Dermis blood vessel endothelial cell (primary cell): ENCODE measurements around the gene CARD9. TPM values are rescaled to one million over a fixed set of nuclear protein-coding genes. Genes with fewer than 3 reads are reported as not detected.
A peak's percentile ranks its signal among the peaks of the same experiment; 100 is the strongest.
"Not testable (repeated sequence)": the region's sequence is repeated elsewhere in the genome, so short reads cannot be mapped to it uniquely, and the experiment has no call there.

Source experiments
- DNase-seq: peaks from one replicate; pipeline ENCODE4 v3.0.0; 2010
- total RNA-seq: library from RNA; depleted of rRNA; stranded (reverse); fragments of >200 nt; gene quantifications from 2 replicates; pipeline ENCODE4 v1.2.3, GENCODE V29; 2014

CARD9 gene
- total RNA-seq, 1 donor from 2014 or later, result 0.34 TPM

DNA sequence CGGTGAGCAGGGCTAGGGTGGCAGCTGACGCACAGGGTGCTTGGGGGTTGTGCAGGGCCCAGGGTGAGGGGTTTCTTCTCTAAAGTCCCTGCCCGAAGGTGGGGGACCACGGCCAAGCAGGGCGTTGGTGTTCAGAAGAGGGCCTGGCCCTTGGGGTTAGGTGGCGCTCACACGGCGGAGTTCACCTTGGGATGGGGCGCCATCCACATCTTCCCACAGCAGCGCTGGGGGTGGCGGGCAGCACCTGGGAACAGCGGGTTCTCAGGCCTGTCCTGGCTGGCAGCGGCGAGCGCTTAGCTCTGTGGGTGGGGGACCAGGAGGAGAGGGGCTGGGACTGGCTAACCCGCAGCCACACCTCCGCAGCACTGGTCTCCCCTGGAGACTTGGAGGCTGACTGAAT lies 40.0 kb downstream of the CARD9 start:
- DNase-seq, result no peak

GRCh38 chr9:136333045-136333444 lies 40.4 kb downstream of the CARD9 start:
- DNase-seq, result no peak

- no peak for DNase-seq
Observed at GRCh38 chr9:136332482-136332983, 40.9 kb downstream of the CARD9 start.

GRCh38 chr9:136331556-136332481 lies 41.6 kb downstream of the CARD9 start:
- no peak for DNase-seq

GRCh38 chr9:136331030-136331429 lies 42.4 kb downstream of the CARD9 start:
- DNase-seq, result no peak

DNA sequence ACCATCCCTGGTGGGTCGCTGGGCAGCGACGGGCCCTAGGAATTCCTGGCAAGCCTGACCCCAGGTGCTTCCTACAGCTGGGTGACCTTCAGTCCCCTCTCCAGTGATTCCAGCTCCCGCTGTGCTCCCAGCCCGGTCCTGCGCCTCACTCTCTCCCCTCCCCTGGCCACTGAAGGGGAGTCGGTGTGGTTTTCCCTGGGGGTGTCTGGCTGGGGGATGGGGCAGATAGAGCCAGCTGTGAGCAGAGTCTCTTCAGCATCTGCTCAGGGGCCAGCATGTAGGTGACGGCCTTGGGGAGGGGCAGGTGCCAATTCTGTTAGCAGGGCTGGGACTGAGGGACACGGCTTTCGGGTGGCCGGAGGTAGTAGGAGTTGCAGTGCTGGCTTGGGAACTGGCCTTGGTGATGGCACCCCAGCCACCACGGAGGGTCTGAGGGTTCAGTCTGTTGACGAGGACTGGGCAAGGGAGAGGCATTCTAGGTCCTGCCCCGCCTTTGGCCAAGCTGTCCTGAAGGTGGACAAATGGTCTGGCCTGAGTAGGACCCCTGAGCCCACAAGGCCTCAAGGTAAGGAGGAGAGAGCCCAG lies 43.0 kb downstream of the CARD9 start:
- DNase-seq, result peak; percentile 46

DNA sequence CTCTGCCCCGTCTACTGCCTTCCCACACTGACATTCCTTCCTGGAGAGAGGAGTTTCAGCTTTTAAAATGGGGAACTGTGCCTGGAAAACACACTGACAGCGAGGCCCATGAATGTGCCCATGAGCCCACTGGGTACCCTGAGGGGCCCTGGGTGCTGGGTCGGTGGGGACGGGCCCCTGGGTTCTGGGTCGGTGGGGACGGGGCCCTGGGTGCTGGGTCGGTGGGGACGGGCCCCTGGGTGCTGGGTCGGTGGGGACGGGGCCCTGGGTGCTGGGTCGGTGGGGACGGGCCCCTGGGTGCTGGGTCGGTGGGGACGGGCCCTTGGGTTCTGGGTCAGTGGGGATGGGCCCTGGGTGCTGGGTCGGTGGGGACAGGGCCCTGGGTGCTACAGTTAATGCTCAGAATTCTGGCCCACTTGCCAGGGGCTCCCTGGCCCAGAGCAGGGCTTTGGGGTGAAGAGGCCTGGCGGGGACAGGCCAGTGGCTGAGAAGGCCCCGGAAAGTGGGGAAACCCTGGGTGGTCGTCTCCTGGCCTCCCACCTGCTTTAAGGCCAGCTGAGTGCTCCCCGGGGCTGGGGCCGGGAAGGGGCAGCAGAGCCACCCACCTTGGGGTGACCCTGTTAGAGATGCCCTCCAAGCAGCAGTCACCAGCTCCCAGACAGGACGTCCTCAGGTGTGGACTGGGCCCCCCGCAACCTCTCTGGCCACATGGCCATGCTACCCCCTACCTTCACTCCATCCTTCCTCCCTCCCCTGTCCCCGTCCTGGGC lies 43.6 kb downstream of the CARD9 start:
- DNase-seq, result no peak

DNA sequence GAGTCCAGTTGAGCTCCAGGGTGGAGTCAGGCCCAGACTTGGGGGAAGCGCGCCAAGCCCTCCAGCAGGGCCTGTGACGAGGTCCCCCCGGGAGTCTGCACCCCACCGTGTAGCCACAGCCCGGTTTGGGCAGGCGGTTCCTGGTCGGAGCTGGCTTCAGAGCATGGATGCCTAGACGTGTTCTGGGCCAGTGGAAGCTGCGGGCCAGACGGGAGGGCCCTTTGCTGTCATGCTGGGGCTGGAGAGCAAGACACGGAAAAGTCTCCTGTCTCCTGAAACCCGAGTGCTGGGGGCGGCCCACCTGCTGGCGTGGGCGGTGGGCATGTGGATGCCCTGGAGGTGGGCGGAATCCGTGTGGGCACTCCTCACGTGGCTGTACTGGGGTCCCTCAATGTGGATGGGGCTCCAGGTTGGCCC lies 44.2 kb downstream of the CARD9 start:
- DNase-seq, result no peak

DNA sequence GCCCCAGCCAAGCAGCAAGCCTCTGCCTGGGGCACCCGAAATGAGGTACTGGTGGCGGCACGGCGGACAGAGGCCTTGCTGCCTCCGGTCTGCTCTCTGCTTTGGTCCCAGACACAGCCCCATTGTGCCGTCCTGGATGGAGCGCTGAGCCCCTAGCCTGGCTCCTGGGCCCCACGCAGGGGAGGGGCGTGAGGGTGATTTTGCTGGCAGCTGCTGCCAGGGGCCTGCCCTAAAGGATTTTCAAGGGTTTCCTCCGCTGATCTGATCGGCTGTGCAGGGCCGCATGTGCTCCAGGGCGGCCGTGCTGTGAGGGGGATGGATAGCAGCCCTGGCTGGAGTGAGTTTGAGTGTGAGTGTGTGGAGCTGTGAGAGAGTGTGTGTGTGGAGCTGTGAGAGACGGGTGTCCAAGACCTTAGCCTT lies 44.8 kb downstream of the CARD9 start:
- peak; percentile 41 for DNase-seq

GRCh38 chr9:136328011-136328621 lies 45.4 kb downstream of the CARD9 start:
- peak; percentile 13 for DNase-seq

- peak; percentile 73 for DNase-seq
Observed at GRCh38 chr9:136327304-136327974, 46.0 kb downstream of the CARD9 start, which contains the start of gene GPSM1. GPSM1 (plus strand) TSS chr9:136327539; CDS start chr9:136327696, 157 bp downstream.

GRCh38 chr9:136326761-136327303 lies 46.6 kb downstream of the CARD9 start:
- DNase-seq, result no peak

DNA sequence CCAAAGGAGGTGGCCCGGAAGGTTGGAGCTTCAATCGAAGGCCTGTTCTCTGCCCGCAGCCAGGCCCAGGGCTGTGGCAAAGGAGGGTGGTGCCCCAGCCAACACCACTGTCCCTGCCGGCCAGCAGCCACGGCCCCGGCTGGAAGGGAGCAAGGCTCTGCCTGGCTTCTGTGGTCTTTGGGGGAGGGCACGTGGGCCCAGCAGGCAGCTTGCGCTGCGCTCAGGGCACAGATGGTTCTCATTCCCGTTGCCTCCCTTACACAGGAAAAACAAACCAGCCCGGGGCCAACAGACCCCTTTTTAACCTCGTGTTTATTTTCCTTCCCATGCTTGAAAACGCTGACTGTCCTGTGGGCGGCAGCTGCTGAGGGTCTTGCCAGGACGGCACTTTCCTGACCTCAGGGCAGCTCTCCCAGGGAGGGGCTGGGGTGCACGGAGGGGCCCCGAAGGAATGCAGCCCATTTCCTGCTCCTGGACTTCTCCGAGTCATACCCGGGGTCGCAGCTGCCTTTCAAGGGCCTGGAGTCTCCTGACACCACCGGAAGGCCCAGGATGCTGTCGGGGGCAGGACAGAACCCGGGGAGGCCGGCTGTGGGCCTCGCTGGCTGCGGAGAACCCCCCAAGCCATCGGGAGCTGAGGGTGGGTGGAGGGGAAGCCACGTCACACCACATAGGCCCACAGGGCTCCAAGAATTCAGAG lies 47.3 kb downstream of the CARD9 start:
- DNase-seq, result peak; percentile 37

- DNase-seq, result no peak
Observed at GRCh38 chr9:136325358-136325757, 48.1 kb downstream of the CARD9 start.

- DNase-seq, result no peak
Observed at GRCh38 chr9:136324501-136325300, 48.8 kb downstream of the CARD9 start.

DNA sequence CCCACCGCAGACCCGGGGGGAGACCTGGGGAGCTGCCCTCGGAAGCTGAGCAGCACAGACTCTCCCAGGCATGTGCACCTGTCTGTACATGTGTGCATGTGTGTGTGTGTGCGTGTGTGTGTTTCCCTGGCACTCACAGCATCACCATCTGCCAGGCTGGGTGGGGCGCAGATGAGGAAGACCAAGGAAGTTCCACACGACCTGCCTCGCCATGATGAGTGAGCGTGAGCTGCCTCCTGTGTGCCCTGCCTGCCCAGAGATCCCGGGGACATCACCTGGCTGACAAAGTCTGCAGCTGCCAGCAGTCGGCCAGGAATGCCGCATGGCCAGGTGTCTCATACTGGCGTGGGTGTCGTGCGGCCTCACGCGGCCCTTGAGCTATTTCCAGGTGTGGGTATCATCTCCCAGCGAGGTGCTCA lies 50.1 kb downstream of the CARD9 start:
- no peak for DNase-seq

DNA sequence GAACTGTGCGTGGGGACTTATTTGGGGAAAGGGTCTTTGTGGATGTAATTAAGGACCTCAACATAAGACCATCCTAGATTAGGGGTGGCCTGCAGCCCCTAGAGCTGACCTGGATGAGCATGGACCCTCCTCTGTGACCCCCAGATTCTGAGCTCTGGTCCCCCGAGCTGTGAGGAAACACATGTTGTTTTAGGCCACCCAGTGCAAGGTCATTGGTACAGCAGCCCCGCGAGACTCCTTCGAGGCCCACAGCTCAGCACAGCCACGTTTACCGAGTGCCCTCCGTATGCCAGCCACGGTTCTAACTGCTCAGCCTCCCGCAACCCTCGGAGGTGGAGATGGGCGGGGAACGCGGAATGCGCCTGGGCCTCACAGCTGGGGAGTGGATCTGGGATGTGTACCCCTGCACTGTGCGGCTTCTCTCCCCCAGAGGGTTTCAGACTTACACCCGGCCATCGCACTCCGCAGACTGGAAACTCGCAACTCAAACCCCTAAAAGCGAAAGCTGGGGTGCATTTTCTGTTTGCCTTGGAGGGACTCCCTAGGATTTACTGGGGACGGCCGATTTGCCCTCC lies 50.6 kb downstream of the CARD9 start:
- DNase-seq, result no peak

GRCh38 chr9:136321561-136321960 lies 51.9 kb downstream of the CARD9 start:
- no peak for DNase-seq

DNA sequence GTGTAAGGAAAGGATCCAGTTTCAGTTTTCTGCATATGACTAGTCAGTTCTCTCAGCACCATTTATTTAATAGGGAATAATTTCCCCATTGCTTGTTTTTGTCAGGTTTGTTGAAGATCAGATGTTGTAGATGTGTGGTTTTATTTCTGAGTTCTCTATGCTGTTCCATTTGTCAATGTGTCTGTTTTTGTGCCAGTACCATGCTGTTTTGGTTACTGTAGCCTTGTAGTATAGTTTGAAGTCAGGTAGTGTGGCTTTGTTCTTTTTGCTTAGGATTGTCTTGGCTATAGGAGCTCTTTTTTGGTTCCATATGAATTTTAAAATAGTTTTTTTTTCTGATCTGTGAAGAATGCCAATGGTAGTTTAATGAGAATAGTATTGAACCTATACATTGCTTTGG lies 52.5 kb downstream of the CARD9 start:
- DNase-seq, result not testable (repeated sequence)

DNA sequence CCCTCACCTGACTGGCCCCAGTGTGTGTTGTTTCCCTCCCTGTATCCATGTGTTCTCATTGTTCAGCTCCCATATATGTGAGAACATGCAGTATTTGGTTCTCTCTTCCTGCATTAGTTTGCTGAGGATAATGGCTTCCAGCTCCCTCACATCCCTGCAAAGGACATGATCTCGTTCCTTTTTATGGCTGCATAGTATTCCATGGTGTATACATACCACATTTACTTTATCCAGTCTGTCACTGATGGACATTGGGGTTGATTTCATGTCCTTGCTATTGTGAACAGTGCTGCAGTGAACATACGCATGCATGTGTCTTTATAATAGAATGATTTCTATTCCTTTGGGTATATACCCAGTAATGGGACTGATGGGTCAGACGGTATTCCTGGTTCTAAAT lies 53.5 kb downstream of the CARD9 start:
- DNase-seq, result not testable (repeated sequence)
